Lower leg skin (tissue), 4 donors: ENCODE results near the gene SELENOO. TPM values are rescaled to one million over a fixed set of nuclear protein-coding genes. Genes with fewer than 3 reads are reported as not detected.

ENCODE experiments used
- DNase-seq, 2 donors: peaks; one replicate each; pipeline ENCODE4 v3.0.0-alpha.2; 2019; ENCODE audit warnings: low spot score in 2 of 2
- H3K4me3 ChIP-seq: fragments of 200-600 bp; sonication (generic); 2 replicates; pipeline ENCODE4 v1.5.1; 2017; ENCODE audit warnings: mild to moderate bottlenecking, low read depth; ENCODE audit not compliant: poor library complexity, severe bottlenecking
- CTCF ChIP-seq, 3 donors: fragments of 450-650 bp; IDR thresholded peaks; one replicate each; pipeline ENCODE4 v1.5.1; 2016; ENCODE audit warnings: antibody characterized with exemption in 3 of 3, mild to moderate bottlenecking in 3 of 3, moderate library complexity in 2 of 3
- POLR2A ChIP-seq, 2 donors: fragments of 450-650 bp; IDR thresholded peaks; one replicate each; pipeline ENCODE4 v1.6.1; 2016 to 2017; ENCODE audit warnings: antibody characterized with exemption in 2 of 2, mild to moderate bottlenecking in 1 of 2, moderate library complexity in 1 of 2
- WGBS, 2 donors: methylation state at CpG; one replicate each; pipeline ENCODE4 v1.1.5; 2018; 5-methylcytosine and 5-hydroxymethylcytosine counted together
- intact Hi-C: fragments of 100-400 bp; cut with DNase I; formaldehyde crosslinking; loops from one replicate; pipeline ENCODE4 v1.15.0; 2023; ENCODE audit warnings: low total_unique reads
- total RNA-seq, 4 donors: library from RNA; depleted of rRNA; stranded (reverse); fragments of >200 nt; gene quantifications; one replicate each; pipeline ENCODE4 v1.1.0, GENCODE V29; 2016

SELENOO gene
- total RNA-seq, 4 donors from 2014 or later, result 33.3 to 52.3 (median 43.1) TPM

DNA sequence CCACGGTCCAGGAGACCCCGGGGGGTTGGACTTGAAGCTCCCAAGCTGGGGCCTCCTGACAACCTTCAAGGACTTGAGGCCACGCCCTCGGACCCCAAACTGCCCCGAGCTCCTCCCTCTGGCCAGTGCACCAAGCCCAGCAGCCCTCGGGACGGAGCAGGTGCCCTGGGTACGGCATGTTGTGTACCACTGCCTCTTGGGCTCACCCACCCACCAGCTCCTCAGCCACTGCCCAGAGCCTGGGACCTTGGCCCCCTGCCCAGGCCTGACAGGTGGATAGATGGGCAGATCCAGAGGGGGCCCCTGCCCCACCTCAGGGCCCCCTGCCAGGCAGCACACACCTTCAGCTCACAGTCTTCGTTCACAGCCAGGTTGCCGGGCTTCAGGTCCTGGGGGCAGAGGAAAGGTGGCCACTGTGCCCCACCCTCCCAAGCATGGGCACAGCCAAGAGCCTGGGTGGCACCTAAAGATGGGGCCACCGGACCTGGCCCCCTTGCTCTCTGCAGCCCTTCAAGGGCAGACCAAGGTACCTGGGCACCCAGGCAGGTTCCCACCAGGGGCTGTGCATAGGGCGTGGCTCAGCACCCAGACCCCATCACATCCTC is 55.5 kb downstream of the SELENOO start:
- no peak overlapping the region for H3K4me3 ChIP-seq
- DNase-seq, result no peak
- 64 to 83% methylated on average over 12 of the region's 12 CpGs for WGBS, 2 donors
- intact Hi-C loops, result no loop called here
- TF ChIP-seq CTCF (IDR thresholded peaks at IDR 0.05), result no peak

- H3K4me3 ChIP-seq, result no peak overlapping the region
- DNase-seq, result no peak
- WGBS, 2 donors, result 47 to 54% methylated on average over 16 of the region's 16 CpGs
- intact Hi-C loops, result no loop called here
- TF ChIP-seq POLR2A (IDR thresholded peaks at IDR 0.05), result no peak
- TF ChIP-seq CTCF (IDR thresholded peaks at IDR 0.05), result no peak
Measured at GRCh38 chr22:50257041-50257440, 56.2 kb downstream of the SELENOO start.

DNA sequence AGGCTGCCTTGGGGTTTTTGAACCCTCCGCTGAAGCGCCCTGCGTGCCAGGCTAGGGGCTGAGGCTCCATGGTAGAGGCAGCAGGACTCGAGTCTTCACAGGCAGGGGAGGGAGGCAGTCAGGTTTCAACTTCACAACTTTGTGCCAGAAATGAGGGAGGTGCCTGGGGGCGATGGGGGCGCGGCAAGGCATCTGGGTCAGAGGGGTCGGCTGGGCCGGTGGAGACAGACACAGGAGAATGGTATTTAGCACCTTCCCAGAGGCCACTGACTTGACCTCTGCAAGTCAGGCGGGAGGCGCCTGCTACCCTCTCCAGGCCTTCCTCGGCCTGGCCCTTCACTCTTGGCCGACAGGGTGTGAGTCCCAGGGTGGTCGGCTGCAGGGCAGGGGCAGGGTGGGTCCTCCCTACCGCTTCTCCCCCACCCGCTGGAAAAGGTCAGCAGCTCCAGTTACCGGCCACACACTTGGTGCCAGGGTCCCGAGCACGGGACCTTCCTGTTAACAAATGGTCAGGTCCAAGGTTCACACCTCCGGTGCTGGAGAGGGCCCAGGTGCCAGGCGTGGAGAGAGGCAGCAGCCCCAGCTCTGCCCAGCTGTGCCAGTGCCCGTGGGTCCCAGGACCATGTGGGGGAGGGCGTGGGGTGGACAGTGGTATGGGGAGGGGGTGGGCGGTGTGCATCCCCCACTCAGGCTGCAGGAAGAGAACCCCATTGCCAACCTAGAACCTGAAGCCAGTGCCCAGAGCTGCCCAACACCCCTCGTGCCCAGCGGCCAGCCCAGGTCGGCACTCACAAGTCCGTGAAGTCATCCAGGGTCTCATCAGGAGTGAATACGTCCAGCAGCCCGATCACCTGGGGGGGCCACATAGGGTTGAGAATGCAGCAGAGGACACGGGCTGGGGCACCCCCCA is 56.9 kb downstream of the SELENOO start:
- intact Hi-C loops, result no loop called here
- 61 to 63% methylated on average over 28 to 31 of the region's 31 CpGs for WGBS, 2 donors
- H3K4me3 ChIP-seq, result no peak overlapping the region
- TF ChIP-seq CTCF (IDR thresholded peaks at IDR 0.05), result no peak
- TF ChIP-seq POLR2A (IDR thresholded peaks at IDR 0.05), result no peak
- no peak for DNase-seq

GRCh38 chr22:50258361-50259292 is 57.8 kb downstream of the SELENOO start:
- DNase-seq, result no peak

More at GRCh38 chr22:50258361-50259292, 57.8 kb downstream of the SELENOO start:
- no peak for TF ChIP-seq POLR2A (IDR thresholded peaks at IDR 0.05)
- TF ChIP-seq CTCF (IDR thresholded peaks at IDR 0.05), result no peak
- no peak overlapping the region for H3K4me3 ChIP-seq
- 71 to 73% methylated on average over 24 of the region's 24 CpGs for WGBS, 2 donors
- intact Hi-C loops, result no loop called here
